Measurements from ENCODE around the gene AIF1.

The AIF1 gene

DNA sequence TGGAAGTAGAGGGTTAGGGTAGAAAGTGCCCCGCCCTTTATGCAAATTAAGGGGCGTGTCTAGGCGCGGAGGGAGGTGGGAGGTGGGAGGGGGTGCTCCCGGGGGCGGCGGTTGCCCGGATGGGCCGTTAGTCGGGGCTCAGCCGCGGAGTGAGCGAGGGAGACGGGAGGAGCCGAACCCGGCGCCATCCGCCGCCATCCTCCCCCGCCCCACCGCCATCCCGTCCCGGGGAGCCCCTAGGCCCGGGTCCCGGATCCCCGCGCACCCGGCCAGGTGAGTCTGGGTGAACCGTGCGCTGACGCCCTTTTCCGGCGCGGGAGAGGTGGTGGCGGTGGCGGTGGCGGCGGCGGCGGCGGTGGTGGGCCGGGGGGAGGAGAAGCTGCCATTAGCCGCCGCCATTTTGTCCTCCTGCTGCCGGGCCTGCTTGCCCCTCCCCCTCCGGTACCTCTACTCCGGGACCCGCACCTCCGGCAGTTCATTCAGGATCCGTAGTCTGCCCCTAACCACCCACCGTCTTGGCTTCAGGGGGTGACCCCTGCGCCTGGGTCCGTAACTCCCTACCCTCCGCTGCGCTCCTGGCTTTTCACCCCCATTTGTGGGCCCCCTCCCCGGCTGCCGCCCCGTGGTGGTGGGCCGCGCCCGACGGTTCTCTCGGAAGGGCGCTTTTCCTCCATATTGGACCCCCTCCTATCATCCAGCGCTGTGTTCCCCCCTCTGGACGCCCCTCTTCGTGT, 5.7 kb downstream of the AIF1 start, which contains the start of gene PRRC2A:
Gene PRRC2A (plus strand): TSS at position 130 of the 734 bp plus-strand sequence. CDS start 2,075 bp downstream, outside the sequence.
- no peak for DNase-seq (ENCODE audit: low read depth)

GRCh38 chr6:31621320-31621939, 6.4 kb downstream of the AIF1 start:
- DNase-seq (ENCODE audit: low read depth), result no peak

- no peak for DNase-seq (ENCODE audit: low read depth)
These were observed 7.0 kb downstream of the AIF1 start for GRCh38 chr6:31621991-31622390.

DNA sequence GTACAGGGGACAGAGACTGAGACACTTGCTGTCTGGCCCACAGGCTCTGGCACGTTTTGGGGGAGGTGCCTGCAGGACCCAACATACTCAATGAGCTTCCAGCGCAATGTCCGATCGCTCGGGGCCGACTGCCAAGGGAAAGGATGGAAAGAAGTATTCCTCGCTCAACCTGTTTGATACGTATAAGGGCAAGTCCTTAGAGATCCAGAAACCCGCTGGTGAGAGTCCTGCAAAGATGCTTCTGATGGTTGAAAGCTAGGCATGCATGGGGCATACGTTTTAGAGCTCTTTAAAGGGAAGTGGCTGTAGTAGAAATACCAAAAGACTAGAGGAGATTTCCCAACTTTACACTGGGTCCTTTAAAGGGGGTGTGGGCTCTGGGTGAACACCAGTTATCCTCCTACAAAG, 7.7 kb downstream of the AIF1 start:
- DNase-seq (ENCODE audit: low read depth), result no peak

DNA sequence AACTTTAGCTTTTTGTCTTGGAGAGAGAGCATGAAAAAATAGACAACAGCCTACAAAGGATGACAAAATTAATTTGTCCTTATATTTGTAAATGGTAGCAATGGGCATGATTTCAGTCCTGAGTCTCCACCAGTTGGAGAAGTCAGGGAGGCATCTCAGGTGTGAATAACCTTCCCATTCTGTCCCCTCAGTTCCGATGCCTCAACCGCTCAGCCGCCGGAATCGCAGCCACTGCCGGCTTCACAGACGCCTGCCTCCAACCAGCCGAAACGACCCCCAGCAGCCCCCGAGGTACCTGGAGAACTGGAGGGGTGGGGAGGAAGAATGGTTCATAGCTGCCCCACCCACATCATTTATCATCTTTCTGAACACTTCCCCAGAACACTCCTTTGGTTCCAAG, 9.0 kb downstream of the AIF1 start:
- DNase-seq (ENCODE audit: low read depth), result no peak

DNA sequence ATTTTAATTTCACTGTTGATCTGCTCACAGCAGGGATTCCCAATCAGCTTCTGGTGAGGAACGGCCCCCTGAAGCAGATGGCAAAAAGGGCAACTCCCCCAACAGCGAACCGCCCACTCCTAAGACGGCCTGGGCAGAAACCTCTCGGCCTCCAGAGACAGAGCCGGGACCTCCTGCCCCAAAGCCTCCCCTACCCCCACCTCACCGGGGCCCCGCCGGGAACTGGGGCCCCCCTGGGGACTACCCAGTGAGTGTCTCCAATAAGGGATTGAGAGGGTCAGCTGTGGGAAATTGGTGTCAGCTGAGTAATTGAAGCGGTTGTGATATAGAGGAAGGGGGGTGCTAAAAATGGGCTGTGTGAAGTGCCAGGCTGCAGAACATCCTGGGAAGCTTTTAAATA, 11.9 kb downstream of the AIF1 start:
- no peak for DNase-seq (ENCODE audit: low read depth)

DNA sequence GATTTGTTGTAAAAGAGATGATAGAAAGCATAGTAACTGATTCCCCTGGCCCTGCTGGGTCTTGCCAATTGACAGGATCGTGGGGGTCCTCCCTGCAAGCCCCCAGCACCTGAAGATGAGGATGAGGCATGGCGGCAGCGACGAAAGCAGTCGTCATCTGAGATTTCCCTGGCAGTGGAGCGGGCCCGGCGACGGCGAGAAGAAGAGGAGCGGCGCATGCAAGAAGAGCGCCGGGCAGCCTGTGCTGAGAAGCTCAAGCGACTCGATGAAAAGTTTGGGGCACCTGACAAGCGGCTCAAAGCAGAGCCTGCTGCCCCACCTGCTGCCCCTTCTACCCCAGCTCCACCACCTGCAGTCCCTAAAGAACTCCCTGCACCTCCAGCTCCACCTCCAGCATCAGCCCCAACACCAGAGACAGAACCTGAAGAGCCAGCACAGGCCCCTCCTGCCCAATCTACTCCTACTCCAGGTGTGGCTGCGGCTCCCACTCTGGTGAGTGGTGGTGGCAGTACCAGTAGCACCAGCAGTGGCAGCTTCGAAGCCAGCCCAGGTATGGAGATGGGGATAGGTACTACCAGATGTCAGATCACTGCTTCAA, 12.8 kb downstream of the AIF1 start:
- DNase-seq (ENCODE audit: low read depth), result no peak

GRCh38 chr6:31629014-31629413, 14.0 kb downstream of the AIF1 start:
- no peak for DNase-seq (ENCODE audit: low read depth)

GRCh38 chr6:31630177-31630934, 15.3 kb downstream of the AIF1 start:
- DNase-seq (ENCODE audit: low read depth), result no peak

DNA sequence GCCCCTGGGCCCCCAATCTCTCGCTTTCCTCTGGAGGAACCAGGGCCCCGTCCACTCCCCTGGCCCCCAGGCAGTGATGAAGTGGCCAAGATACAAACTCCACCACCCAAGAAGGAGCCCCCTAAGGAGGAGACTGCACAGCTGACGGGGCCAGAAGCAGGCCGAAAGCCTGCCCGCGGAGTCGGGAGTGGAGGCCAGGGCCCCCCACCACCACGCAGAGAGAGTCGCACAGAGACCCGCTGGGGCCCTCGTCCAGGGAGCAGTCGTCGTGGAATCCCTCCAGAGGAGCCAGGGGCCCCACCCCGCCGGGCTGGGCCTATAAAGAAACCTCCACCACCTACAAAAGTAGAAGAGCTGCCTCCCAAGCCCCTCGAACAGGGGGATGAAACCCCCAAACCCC, 16.2 kb downstream of the AIF1 start:
- DNase-seq (ENCODE audit: low read depth), result no peak

DNA sequence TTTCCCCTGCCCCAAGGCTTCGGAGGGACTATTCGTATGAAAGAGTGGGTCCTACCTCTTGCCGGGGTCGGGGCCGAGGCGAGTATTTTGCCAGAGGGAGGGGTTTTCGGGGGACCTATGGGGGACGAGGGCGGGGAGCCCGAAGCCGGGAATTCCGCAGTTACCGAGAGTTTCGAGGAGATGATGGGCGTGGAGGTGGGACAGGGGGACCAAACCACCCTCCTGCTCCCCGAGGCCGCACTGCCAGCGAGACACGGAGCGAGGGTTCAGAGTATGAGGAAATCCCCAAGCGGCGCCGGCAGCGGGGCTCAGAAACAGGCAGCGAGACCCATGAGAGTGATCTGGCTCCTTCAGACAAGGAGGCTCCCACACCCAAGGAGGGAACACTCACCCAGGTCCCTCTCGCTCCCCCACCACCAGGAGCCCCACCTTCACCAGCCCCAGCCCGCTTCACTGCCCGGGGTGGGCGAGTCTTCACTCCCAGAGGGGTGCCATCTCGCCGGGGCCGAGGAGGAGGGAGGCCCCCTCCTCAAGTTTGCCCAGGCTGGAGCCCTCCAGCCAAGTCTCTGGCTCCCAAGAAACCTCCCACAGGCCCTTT, 16.7 kb downstream of the AIF1 start:
- DNase-seq (ENCODE audit: low read depth), result no peak

- no peak for DNase-seq (ENCODE audit: low read depth)
These were observed 17.4 kb downstream of the AIF1 start for GRCh38 chr6:31632279-31632946.

GRCh38 chr6:31633447-31633846, 18.4 kb downstream of the AIF1 start:
- no peak for DNase-seq (ENCODE audit: low read depth)

GRCh38 chr6:31634131-31634530, 19.1 kb downstream of the AIF1 start:
- DNase-seq (ENCODE audit: low read depth), result no peak

GRCh38 chr6:31634969-31635575, 20.0 kb downstream of the AIF1 start:
- no peak for DNase-seq (ENCODE audit: low read depth)

DNA sequence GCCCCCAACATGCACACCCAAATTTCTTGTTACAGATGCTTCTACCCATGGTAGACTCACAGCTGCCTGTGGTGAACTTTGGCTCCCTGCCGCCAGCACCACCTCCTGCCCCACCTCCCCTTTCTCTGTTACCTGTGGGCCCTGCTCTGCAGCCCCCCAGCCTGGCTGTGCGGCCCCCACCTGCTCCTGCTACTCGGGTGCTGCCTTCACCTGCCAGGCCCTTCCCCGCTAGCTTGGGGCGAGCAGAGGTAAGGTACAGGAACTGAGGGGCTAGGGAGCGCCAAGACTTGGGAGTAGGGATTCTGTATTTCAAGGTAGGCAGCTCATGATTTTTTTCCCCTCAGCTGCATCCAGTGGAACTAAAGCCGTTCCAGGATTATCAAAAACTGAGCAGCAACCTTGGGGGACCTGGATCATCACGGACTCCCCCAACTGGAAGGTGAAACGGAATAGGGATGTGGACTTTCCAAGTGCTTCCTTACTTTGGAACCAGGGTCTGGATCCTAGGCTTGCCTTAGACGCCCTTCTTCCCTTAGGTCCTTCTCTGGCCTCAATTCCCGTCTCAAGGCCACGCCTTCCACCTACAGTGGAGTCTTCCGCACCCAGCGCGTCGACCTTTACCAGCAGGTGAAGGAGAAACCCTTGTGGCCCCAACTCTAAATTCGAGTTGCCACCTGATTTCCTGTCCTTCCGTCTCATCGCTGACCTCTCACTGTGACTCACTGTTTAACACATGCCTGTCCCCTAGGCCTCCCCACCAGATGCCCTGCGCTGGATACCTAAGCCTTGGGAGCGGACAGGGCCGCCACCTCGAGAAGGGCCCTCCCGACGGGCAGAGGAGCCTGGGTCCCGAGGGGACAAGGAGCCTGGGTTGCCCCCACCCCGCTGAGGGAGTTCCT, 21.9 kb downstream of the AIF1 start:
- no peak for DNase-seq (ENCODE audit: low read depth)

DNA sequence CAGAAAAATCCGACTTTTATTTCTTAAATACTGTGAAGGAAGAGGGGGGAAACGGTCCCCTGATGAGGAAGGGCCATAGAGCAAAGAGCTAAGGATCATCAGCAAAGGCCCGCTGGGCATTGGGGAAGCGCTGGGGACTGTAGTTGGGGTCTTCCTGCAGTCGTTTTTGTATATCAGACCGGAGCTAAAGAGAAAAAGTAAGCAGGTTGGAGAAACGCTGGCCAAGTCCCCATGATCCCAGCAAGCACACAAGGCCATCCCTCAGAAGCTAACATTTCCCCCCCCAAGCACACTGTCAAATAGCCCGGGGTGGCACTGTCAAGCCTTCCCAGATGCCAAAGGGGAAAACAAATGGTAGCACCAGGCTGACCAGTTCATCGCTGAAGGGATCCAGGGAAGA, 24.0 kb downstream of the AIF1 start:
- no peak for DNase-seq (ENCODE audit: low read depth)

- DNase-seq (ENCODE audit: low read depth), result no peak
These were observed 24.4 kb downstream of the AIF1 start for GRCh38 chr6:31639449-31639861.

DNA sequence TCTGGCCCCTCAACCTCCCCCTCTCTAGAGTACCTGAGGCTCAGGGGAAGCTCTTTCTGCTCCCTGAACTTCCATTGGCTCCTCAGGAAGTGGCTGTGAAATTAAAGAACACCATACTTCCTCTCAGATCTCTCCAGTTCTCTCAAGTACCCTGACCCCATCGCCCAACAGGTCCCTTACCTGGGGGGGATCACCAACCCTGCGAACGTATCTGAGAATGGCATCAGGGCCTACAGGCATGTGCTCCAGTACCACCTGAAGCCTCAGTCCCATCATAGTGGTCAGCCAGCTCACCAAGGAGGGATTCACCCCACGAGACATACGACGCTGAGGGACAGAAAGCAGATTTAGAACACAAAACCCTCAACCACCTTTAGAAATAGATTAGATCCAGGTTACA, 25.6 kb downstream of the AIF1 start:
- DNase-seq (ENCODE audit: low read depth), result no peak

GRCh38 chr6:31641370-31641769, 26.3 kb downstream of the AIF1 start:
- DNase-seq (ENCODE audit: low read depth), result no peak

Data from activated T-cell treated with anti-CD3 and anti-CD28 coated beads for 24 hours (primary cell).